Adipocyte (in vitro differentiated cells): ENCODE results near the gene NLGN1.

Experiments used
- DNase-seq: peaks from one replicate; pipeline ENCODE4 v3.0.0-alpha.2; 2015; ENCODE audit warnings: low read depth
- H3K27me3 ChIP-seq: replicated peaks from 2 replicates; pipeline ENCODE4 v1.7.0; 2013; ENCODE audit warnings: mild to moderate bottlenecking, low read length, moderate library complexity; ENCODE audit not compliant: control insufficient read depth, insufficient read depth
- H3K36me3 ChIP-seq: 2 replicates; pipeline ENCODE4 v1.7.0; 2013; ENCODE audit warnings: low read length, mild to moderate bottlenecking, moderate library complexity; ENCODE audit not compliant: control insufficient read depth, insufficient read depth, severe bottlenecking
- H3K4me1 ChIP-seq: 2 replicates; pipeline ENCODE4 v1.7.0; 2013; ENCODE audit warnings: mild to moderate bottlenecking, low read length, moderate library complexity; ENCODE audit not compliant: control insufficient read depth, insufficient read depth
- H3K4me3 ChIP-seq: 2 replicates; pipeline ENCODE4 v1.7.0; 2013; ENCODE audit warnings: mild to moderate bottlenecking, low read length, moderate library complexity
- H3K9ac ChIP-seq: 2 replicates; pipeline ENCODE4 v1.7.0; 2013; ENCODE audit warnings: mild to moderate bottlenecking, low read length, moderate library complexity
- H3K9me3 ChIP-seq: 2 replicates; pipeline ENCODE4 v1.7.0; 2013; ENCODE audit warnings: mild to moderate bottlenecking, low read length, moderate library complexity; ENCODE audit not compliant: control insufficient read depth

The NLGN1 gene

DNA sequence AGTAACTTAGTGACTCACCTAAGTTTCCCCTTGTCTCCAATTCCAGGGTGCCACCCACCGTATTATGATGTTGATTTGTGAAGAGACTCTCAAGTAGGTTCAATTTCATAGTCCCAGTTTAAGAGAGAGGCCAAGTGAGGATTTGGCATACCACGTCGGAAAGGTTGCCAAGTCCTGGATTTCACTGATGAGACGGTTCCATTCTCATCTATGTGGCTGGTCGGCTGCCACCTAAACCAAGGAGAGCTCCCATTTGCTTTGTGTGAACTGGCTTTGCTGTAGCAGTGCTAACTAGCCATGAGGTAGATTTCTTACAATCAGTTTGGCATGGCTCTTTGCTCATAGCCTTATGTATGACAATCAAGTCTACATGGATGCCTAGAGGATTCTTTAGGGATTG is 653.6 kb downstream of the NLGN1 start:
- no peak for DNase-seq
- Histone ChIP-seq H3K27me3 (no peaks in the 10 kb centered on the region), H3K4me3 (no peak overlapping the region), H3K9ac (no peak overlapping the region), H3K36me3 (no peaks in the 10 kb centered on the region), H3K4me1 (no peaks in the 10 kb centered on the region), H3K9me3 (no peaks in the 10 kb centered on the region)

DNA sequence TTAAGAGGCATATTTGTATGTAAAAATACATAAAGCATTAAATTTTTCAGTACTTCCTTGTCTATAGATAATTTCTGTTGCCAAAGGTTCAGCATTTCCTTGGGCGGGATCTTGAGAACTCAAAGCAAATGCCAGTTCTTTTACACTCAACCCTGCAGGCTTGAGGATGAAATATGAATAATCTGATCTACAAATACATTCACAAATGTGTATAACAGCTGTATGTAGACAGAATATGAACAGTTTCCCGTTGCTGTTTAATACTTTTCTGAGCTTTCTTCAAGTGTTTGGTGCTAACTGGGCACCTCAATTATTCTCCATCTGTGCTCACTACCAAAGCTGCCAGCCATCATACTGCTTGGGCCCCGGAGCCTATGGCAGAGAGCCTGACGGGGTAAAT is 661.3 kb downstream of the NLGN1 start:
- no peaks in the 10 kb centered on the region for H3K36me3 ChIP-seq
- H3K4me1 ChIP-seq, result no peaks in the 10 kb centered on the region
- DNase-seq, result no peak
- no peak overlapping the region for H3K4me3 ChIP-seq
- no peak overlapping the region for H3K9ac ChIP-seq
- no peaks in the 10 kb centered on the region for H3K27me3 ChIP-seq
- H3K9me3 ChIP-seq, result peaks cover 15% of the 10 kb centered on the region

DNA sequence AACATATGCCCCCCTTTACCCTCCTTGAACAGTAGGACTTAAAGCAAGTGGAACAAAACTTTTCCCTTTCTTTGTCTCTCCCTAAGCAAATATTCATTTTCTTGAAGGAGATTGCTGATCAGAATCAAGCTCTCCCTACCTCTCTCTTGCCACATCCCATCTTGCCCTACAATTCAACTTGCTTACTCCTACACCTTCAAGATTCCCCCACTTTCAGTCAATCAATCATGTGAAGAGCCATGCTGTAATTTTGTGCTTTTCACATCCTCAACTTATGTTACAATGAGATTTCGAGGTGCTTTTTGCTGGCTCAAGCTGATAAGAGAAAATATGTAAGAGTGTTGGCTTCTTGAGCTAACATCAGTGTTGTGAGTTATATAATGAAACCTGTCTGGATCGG is 662.9 kb downstream of the NLGN1 start:
- Histone ChIP-seq H3K4me3 (no peak overlapping the region), H3K4me1 (no peaks in the 10 kb centered on the region), H3K9ac (no peak overlapping the region), H3K27me3 (no peaks in the 10 kb centered on the region), H3K36me3 (no peaks in the 10 kb centered on the region), H3K9me3 (peaks cover 17% of the 10 kb centered on the region)
- DNase-seq, result no peak

DNA sequence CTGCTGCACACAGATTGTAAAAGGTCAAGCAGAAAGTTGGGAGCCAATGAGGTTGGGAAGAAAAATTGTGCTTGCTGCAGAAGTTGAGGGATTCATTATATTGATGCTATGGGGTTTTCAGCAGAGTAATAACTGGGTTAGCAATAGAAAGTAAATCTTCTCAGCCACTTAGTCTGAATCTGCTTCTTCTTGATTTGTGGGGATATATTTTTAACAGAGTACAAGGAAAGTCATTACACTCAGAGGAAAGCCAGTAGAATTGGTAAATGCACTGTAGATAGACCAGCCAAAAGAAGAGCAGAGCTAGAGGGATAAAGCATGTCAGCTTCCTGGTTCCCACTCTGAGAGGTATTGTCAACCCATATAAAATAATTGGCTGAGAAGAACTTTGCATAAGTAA is 663.6 kb downstream of the NLGN1 start:
- Histone ChIP-seq H3K9me3 (peaks cover 20% of the 10 kb centered on the region), H3K4me1 (no peaks in the 10 kb centered on the region), H3K27me3 (no peaks in the 10 kb centered on the region), H3K36me3 (no peaks in the 10 kb centered on the region), H3K9ac (no peak overlapping the region), H3K4me3 (no peak overlapping the region)
- DNase-seq, result no peak

DNA sequence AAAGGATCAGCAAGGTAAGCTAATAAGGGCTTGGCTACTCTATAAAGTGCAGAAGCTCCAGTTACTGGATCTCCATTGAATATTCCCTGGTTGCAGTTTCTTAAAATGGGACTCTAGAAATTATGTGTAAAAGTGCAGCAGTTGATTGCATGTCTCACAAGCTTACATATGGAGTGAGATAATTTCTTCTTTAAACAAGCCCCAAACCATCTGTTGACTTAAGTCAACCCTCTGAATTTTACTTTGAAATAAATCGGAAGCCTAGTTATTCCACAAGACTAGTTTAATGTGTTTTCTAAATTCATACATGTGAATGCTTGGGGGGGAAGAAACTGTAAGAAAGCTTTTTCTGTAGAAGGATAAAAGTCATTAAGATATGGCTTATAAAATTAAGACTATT is 664.2 kb downstream of the NLGN1 start:
- H3K36me3 ChIP-seq, result no peaks in the 10 kb centered on the region
- H3K4me1 ChIP-seq, result no peaks in the 10 kb centered on the region
- H3K27me3 ChIP-seq, result no peaks in the 10 kb centered on the region
- H3K4me3 ChIP-seq, result no peak overlapping the region
- H3K9ac ChIP-seq, result no peak overlapping the region
- DNase-seq, result no peak
- H3K9me3 ChIP-seq, result peaks cover 20% of the 10 kb centered on the region

DNA sequence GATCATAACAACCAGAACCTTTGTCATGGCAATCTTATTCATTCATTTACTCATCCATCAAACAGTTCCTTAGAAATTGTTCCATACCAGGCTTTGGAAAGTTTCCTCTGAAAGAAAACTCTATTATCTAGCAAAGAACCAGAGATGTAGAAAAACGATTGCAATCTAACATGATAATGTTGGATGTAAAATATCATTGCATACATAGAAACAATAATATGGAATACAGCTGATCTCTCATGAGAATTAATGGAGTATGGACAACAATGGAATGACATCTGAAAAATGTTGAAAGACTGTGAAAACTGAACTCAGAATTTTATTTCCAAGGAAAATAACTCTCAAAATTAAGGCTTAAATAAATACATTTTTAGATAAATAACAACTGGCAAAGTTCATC is 665.4 kb downstream of the NLGN1 start:
- peaks cover 20% of the 10 kb centered on the region for H3K9me3 ChIP-seq
- no peaks in the 10 kb centered on the region for H3K4me1 ChIP-seq
- H3K27me3 ChIP-seq, result no peaks in the 10 kb centered on the region
- no peak overlapping the region for H3K9ac ChIP-seq
- peak; percentile 6 for DNase-seq
- no peak overlapping the region for H3K4me3 ChIP-seq
- H3K36me3 ChIP-seq, result no peaks in the 10 kb centered on the region

DNA sequence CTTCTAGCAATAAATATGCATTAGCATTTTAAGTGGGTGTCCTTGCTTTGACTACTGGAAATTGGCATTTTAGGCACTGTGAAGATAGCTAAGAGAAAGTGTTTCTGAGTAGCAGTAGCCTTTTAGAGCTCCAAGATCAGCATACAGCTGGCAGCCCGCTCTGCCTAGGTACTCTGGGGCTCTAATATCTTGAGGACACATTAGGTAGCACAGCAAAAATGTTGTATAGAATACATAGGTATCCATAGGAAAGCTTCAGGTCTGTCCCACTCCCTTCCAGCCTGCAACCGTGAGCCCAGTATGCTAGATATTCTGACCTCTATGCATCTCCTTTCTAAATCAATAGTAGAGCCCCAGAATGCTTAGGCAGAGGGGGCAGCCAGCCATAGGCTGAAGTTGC is 670.5 kb downstream of the NLGN1 start:
- Histone ChIP-seq H3K36me3 (no peaks in the 10 kb centered on the region), H3K27me3 (no peaks in the 10 kb centered on the region), H3K9me3 (peaks cover 10% of the 10 kb centered on the region), H3K4me3 (no peak overlapping the region), H3K4me1 (no peaks in the 10 kb centered on the region), H3K9ac (no peak overlapping the region)
- no peak for DNase-seq

DNA sequence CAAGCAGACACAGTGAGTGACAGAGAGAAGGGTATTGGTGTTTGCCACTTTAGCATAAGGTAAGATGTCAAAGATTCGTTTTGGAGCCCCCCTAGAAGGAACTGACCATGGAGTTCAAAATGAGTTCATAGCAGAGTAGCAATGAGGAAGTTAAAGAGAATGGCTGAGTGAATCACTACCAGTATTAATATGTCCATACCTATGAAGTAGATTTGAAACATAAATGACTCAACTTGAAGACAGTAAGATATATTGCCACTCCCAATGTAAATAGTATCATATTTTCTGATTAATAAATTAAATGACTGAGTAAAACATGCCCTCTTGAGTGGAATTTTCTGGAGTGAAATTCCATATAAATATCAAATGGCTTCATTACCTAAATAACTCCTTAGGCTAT is 675.1 kb downstream of the NLGN1 start:
- no peaks in the 10 kb centered on the region for H3K27me3 ChIP-seq

DNA sequence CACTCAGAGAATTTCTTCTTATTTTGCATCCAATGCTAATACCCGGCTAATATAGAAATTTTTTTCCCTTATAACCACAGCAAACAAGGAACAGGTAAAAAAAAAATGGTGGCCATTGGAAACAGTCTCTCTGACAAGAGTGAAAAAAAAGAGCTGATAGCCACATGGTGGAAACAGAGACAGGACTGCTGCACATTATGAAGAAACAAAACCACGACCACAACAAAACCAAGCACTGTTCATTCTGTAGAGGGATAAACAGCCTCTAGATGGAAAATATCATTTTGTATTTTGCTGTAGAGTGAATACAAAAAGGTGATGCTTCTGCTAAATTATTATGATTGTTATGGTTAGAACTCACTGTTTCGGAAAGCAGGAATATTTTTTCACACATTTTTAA is 686.2 kb downstream of the NLGN1 start:
- no peak overlapping the region for H3K4me3 ChIP-seq
- no peaks in the 10 kb centered on the region for H3K36me3 ChIP-seq
- H3K9ac ChIP-seq, result no peak overlapping the region
- no peaks in the 10 kb centered on the region for H3K4me1 ChIP-seq
- no peaks in the 10 kb centered on the region for H3K27me3 ChIP-seq
- DNase-seq, result no peak
- H3K9me3 ChIP-seq, result no peaks in the 10 kb centered on the region

More for the DNA sequence above, 675.1 kb downstream of the NLGN1 start:
- Histone ChIP-seq H3K4me1 (no peaks in the 10 kb centered on the region), H3K9ac (no peak overlapping the region), H3K9me3 (no peaks in the 10 kb centered on the region), H3K4me3 (no peak overlapping the region), H3K36me3 (no peaks in the 10 kb centered on the region)
- DNase-seq, result no peak

DNA sequence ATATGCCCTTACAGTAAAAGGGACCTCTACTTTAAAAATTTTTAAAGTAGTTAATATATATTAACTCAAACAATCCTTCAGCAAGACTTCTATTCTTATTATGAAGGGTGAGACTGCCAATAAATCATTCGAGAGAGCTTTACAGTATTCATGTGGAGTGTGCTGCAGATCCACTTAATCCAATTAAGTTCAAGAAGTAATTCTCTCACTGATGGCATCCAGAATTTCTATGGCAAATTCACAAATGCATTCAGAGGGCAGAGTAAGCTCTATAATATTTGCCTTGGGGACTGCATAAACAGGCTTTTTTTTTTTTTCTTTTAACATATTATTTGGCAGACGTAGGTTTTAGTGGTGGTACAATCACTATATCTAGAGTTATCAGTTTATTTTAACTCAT is 692.0 kb downstream of the NLGN1 start:
- H3K9me3 ChIP-seq, result no peaks in the 10 kb centered on the region
- no peaks in the 10 kb centered on the region for H3K36me3 ChIP-seq
- no peak for DNase-seq
- H3K4me1 ChIP-seq, result peaks cover 5% of the 10 kb centered on the region
- no peak overlapping the region for H3K9ac ChIP-seq
- no peak overlapping the region for H3K4me3 ChIP-seq
- H3K27me3 ChIP-seq, result no peaks in the 10 kb centered on the region

DNA sequence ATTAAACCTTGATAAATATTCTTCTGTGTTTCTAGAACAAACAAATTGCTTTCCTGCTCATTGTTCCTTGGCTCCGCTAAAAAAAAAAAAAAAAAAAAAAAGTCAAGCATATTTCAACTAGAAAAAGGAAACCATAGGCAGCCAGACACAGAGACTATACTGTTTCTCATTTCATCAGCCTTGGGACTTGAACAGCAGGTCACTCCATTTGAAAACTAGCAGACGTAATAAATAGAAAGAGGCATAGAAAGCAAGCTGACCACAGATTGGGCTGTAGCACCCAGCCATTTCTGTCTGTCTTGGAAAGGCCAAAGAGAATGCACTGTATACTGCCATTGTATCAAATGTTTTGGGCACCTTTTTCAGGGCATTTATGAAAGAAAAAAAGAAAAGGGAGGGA is 697.1 kb downstream of the NLGN1 start:
- H3K4me3 ChIP-seq, result no peak overlapping the region
- peaks cover 5% of the 10 kb centered on the region for H3K4me1 ChIP-seq
- no peaks in the 10 kb centered on the region for H3K9me3 ChIP-seq
- H3K27me3 ChIP-seq, result no peaks in the 10 kb centered on the region
- no peak for DNase-seq
- H3K36me3 ChIP-seq, result no peaks in the 10 kb centered on the region
- H3K9ac ChIP-seq, result no peak overlapping the region

DNA sequence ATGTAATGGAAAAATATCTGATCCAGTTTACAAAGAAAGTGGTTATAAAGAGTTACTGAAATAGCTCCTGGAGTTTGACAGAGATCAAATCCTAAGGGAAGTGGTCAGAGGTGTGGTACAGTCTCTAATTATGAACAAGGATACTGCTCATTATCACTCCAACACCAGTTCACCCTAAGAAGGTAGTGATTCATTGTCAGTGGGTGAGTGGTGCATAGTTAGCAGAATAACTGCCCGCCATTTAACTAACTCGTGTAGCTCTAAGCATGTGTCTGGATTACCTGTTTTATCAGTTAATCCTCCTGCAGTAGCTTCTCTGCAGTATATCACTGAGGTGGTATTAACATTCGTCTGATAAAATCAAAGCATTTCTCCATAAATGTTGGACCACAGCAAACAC is 700.1 kb downstream of the NLGN1 start:
- Histone ChIP-seq H3K4me1 (no peaks in the 10 kb centered on the region), H3K4me3 (no peak overlapping the region), H3K9me3 (no peaks in the 10 kb centered on the region), H3K27me3 (no peaks in the 10 kb centered on the region), H3K36me3 (no peaks in the 10 kb centered on the region), H3K9ac (no peak overlapping the region)
- no peak for DNase-seq
